ENCODE data around the gene COL4A2.

Gene COL4A2

GRCh38 chr13:110306960-110307766 is at the start of gene COL4A2, which contains the start of gene COL4A1:
TSS of gene COL4A2 (plus strand) at chr13:110307284. CDS start at chr13:110307904, 620 bp downstream.
TSS of gene COL4A1 (minus strand) at chr13:110307157. CDS start at chr13:110307027, 130 bp downstream.
- FAIRE-seq: no peak

- FAIRE-seq: no peak
Measured at GRCh38 chr13:110257408-110257807, 49.7 kb upstream of the COL4A2 start.

- peak; percentile 43 for FAIRE-seq
Measured at GRCh38 chr13:110258876-110259631, 48.0 kb upstream of the COL4A2 start.

- FAIRE-seq: no peak
Measured at GRCh38 chr13:110259651-110260050, 47.4 kb upstream of the COL4A2 start.

- no peak for FAIRE-seq
Measured at GRCh38 chr13:110261166-110262081, 45.7 kb upstream of the COL4A2 start.

GRCh38 chr13:110262082-110262436 is 45.0 kb upstream of the COL4A2 start:
- FAIRE-seq: no peak

GRCh38 chr13:110262508-110263291 is 44.4 kb upstream of the COL4A2 start:
- FAIRE-seq: no peak

GRCh38 chr13:110263404-110263803 is 43.7 kb upstream of the COL4A2 start:
- no peak for FAIRE-seq

- no peak for FAIRE-seq
Measured at GRCh38 chr13:110263888-110264287, 43.2 kb upstream of the COL4A2 start.

- no peak for FAIRE-seq
Measured at GRCh38 chr13:110264685-110265275, 42.3 kb upstream of the COL4A2 start.

GRCh38 chr13:110265341-110265681 is 41.8 kb upstream of the COL4A2 start:
- no peak for FAIRE-seq

GRCh38 chr13:110265682-110266430 is 41.2 kb upstream of the COL4A2 start:
- no peak for FAIRE-seq

- FAIRE-seq: no peak
Measured at GRCh38 chr13:110266431-110266809, 40.7 kb upstream of the COL4A2 start.

- no peak for FAIRE-seq
Measured at GRCh38 chr13:110266983-110267382, 40.1 kb upstream of the COL4A2 start.

- no peak for FAIRE-seq
Measured at GRCh38 chr13:110268061-110268460, 39.0 kb upstream of the COL4A2 start.

GRCh38 chr13:110268576-110269185 is 38.4 kb upstream of the COL4A2 start:
- no peak for FAIRE-seq

GRCh38 chr13:110269509-110270185 is 37.4 kb upstream of the COL4A2 start:
- FAIRE-seq: no peak

- FAIRE-seq: no peak
Measured at GRCh38 chr13:110270507-110270906, 36.6 kb upstream of the COL4A2 start.

GRCh38 chr13:110271313-110271712 is 35.8 kb upstream of the COL4A2 start:
- FAIRE-seq: no peak

- FAIRE-seq: no peak
Measured at GRCh38 chr13:110272227-110272626, 34.9 kb upstream of the COL4A2 start.

Data from islet of Langerhans (tissue), 1 donor.